Immature natural killer cell (primary cell): ENCODE measurements around the gene RPN1. TPM values are rescaled to one million over a fixed set of nuclear protein-coding genes. Genes with fewer than 3 reads are reported as not detected.

Experiments used
- DNase-seq, 3 donors: peaks; one replicate each; pipeline ENCODE4 v3.0.0; 2022; ENCODE audit warnings: mixed read lengths in 1 of 3
- H3K27ac Mint-ChIP-seq, 6 donors: one replicate each; pipeline ENCODE4 v1.8.0; 2020; ENCODE audit warnings: mixed read lengths in 6 of 6, mild to moderate bottlenecking in 5 of 6, inconsistent platforms in 4 of 6, moderate library complexity in 3 of 6
- H3K27me3 Mint-ChIP-seq, 3 donors: one replicate each; pipeline ENCODE4 v1.8.0; 2020 to 2021; ENCODE audit warnings: low read depth in 3 of 3, mild to moderate bottlenecking in 3 of 3, mixed read lengths in 3 of 3, moderate library complexity in 3 of 3, inconsistent platforms in 1 of 3
- H3K36me3 Mint-ChIP-seq, 3 donors: one replicate each; pipeline ENCODE4 v1.8.0; 2020; ENCODE audit warnings: mixed read lengths in 3 of 3, inconsistent platforms in 2 of 3, mild to moderate bottlenecking in 2 of 3
- H3K4me1 Mint-ChIP-seq, 2 donors: one replicate each; pipeline ENCODE4 v1.8.0; 2020; ENCODE audit warnings: inconsistent platforms in 2 of 2, mild to moderate bottlenecking in 2 of 2, mixed read lengths in 2 of 2, moderate library complexity in 1 of 2
- H3K4me3 Mint-ChIP-seq, 5 donors: one replicate each; pipeline ENCODE4 v1.8.0; 2020; ENCODE audit warnings: mild to moderate bottlenecking in 5 of 5, mixed read lengths in 5 of 5, inconsistent platforms in 3 of 5, moderate library complexity in 3 of 5
- H3K9me3 Mint-ChIP-seq, 6 donors: one replicate each; pipeline ENCODE4 v1.8.0; 2020; ENCODE audit warnings: mild to moderate bottlenecking in 6 of 6, mixed read lengths in 6 of 6, inconsistent platforms in 4 of 6, moderate library complexity in 3 of 6
- polyA plus RNA-seq, 3 donors: library from polyadenylated mRNA; unstranded; fragments of 300-500 nt; fragmentation: Illumina TruSeq; gene quantifications; one replicate each; pipeline ENCODE4 v1.2.3, GENCODE V29; 2021

The RPN1 gene
- polyA plus RNA-seq, 3 donors from 2014 or later, result 293 to 404 (median 308) TPM

DNA sequence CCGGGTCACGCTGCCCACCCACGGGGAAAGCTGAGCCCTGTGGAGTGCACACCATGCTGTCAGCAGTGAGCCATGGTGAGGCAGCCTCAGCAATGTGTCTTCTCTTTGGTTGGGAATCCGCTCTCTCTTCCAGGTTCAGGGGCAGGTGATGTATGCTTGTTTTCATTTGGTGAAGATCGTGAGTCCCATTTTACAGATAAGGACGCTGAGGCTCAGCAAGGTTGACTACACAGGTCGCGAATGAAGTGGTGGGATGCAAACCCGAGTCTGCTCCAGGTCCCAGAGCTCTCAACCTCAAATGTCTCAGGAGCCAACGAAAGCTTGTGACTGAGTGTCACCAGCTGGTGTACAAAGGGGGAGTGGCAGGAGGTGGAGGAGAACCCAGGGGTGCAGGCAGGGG is 74.3 kb downstream of the RPN1 start:
- Mint-ChIP-seq H3K36me3 (no peaks in the 10 kb centered on the region), H3K27me3 (peaks cover under 1 to 10% (median 8%) of the 10 kb centered on the region in 3 donors), H3K27ac (no peak overlapping the region), H3K4me3 (no peak overlapping the region), H3K4me1 (peaks cover 15 to 16% of the 10 kb centered on the region in 2 donors), H3K9me3 (no peaks in the 10 kb centered on the region)
- DNase-seq, result no peak

- Mint-ChIP-seq H3K4me1 (peaks cover 15 to 16% of the 10 kb centered on the region in 2 donors), H3K27ac (no peak overlapping the region), H3K36me3 (no peaks in the 10 kb centered on the region), H3K9me3 (no peaks in the 10 kb centered on the region), H3K27me3 (peaks cover 3 to 10% (median 7%) of the 10 kb centered on the region in 3 donors), H3K4me3 (no peak overlapping the region)
- no peak for DNase-seq
Observed at GRCh38 chr3:128575777-128576176, 74.8 kb downstream of the RPN1 start.

GRCh38 chr3:128573707-128574162 is 76.9 kb downstream of the RPN1 start:
- H3K27me3 Mint-ChIP-seq, result peaks cover 3 to 10% (median 5%) of the 10 kb centered on the region in 3 donors
- no peaks in the 10 kb centered on the region for H3K9me3 Mint-ChIP-seq
- no peak overlapping the region for H3K27ac Mint-ChIP-seq
- H3K4me1 Mint-ChIP-seq, result peaks cover 15 to 16% of the 10 kb centered on the region in 2 donors
- H3K36me3 Mint-ChIP-seq, result no peaks in the 10 kb centered on the region
- H3K4me3 Mint-ChIP-seq, result no peak overlapping the region
- DNase-seq, result no peak

GRCh38 chr3:128573160-128573559 is 77.5 kb downstream of the RPN1 start:
- Mint-ChIP-seq H3K27me3 (peaks cover 3 to 10% (median 5%) of the 10 kb centered on the region in 3 donors), H3K4me3 (peak overlapping the region in 1 of 5 donors; percentile 20), H3K27ac (no peak overlapping the region), H3K4me1 (peaks cover 15 to 16% of the 10 kb centered on the region in 2 donors), H3K36me3 (no peaks in the 10 kb centered on the region), H3K9me3 (no peaks in the 10 kb centered on the region)
- DNase-seq, result no peak

- Mint-ChIP-seq H3K27ac (peak overlapping the region in 1 of 6 donors; percentile 8), H3K9me3 (no peaks in the 10 kb centered on the region)
Observed at GRCh38 chr3:128572644-128573105, 77.9 kb downstream of the RPN1 start.

GRCh38 chr3:128572013-128572412 is 78.6 kb downstream of the RPN1 start:
- H3K4me3 Mint-ChIP-seq, result no peak overlapping the region
- H3K4me1 Mint-ChIP-seq, result peaks cover 15 to 16% of the 10 kb centered on the region in 2 donors
- peaks cover 3 to 10% (median 5%) of the 10 kb centered on the region in 3 donors for H3K27me3 Mint-ChIP-seq
- no peaks in the 10 kb centered on the region for H3K36me3 Mint-ChIP-seq
- no peak for DNase-seq
- no peak overlapping the region for H3K27ac Mint-ChIP-seq
- H3K9me3 Mint-ChIP-seq, result no peaks in the 10 kb centered on the region

More at GRCh38 chr3:128572644-128573105, 77.9 kb downstream of the RPN1 start:
- Mint-ChIP-seq H3K4me3 (peak overlapping the region in 1 of 5 donors; percentile 20), H3K36me3 (no peaks in the 10 kb centered on the region), H3K27me3 (peaks cover 3 to 10% (median 5%) of the 10 kb centered on the region in 3 donors), H3K4me1 (peaks cover 15 to 16% of the 10 kb centered on the region in 2 donors)
- no peak for DNase-seq

Other genes with a start within 250 kb of the RPN1 start
- not detected for gene DNAJB8, start 183.9 kb downstream of the RPN1 start, polyA plus RNA-seq
- under 1 TPM in 1 of 3 donors, not detected in 2; 0.35 TPM for gene GATA2, start 157.6 kb downstream of the RPN1 start, polyA plus RNA-seq
- gene RAB7A, start 75.4 kb upstream of the RPN1 start, polyA plus RNA-seq, result 100 to 1,000 TPM; 201 to 313 (median 244) TPM
- gene ACAD9, start 228.8 kb upstream of the RPN1 start, polyA plus RNA-seq, result 10 to 100 TPM; 11.8 to 18.9 (median 16.4) TPM